Suprapubic skin (tissue), 3 donors: ENCODE results near the gene SLC38A10.

Experiments
- CTCF ChIP-seq, 2 donors: fragments of 200-600 bp in 1 of 2; fragments of 450-650 bp in 1 of 2; sonication (generic) in 1 of 2; IDR thresholded peaks; one replicate each; pipeline ENCODE4 v1.5.1; 2016 to 2019; ENCODE audit warnings: antibody characterized with exemption in 2 of 2, mild to moderate bottlenecking in 1 of 2, moderate library complexity in 1 of 2
- EP300 ChIP-seq: sonication (generic); formaldehyde crosslinking; IDR thresholded peaks from one replicate; pipeline ENCODE4 v1.6.1; 2017; ENCODE audit warnings: antibody characterized with exemption

GRCh38 chr17:81210466-81210865, 84.6 kb downstream of the SLC38A10 start:
- no peak for TF ChIP-seq CTCF (IDR thresholded peaks at IDR 0.05)
- no peak for TF ChIP-seq EP300
